ENCODE data around the gene IFIT1. TPM values are rescaled to one million over a fixed set of nuclear protein-coding genes. Genes with fewer than 3 reads are reported as not detected.

Gene IFIT1
- total RNA-seq, 1 donor from 2014 or later = 13.2 TPM

GRCh38 chr10:89362929-89363328, 29.5 kb upstream of the IFIT1 start:
- Histone ChIP-seq H2AFZ (replicated peaks) (no peak overlapping the region), H3K36me3 (no peaks in the 10 kb centered on the region), H3K9me3 (ENCODE audit: low read depth) (no peaks in the 10 kb centered on the region), H4K20me1 (ENCODE audit: low read depth) (no peaks in the 10 kb centered on the region), H3F3A (ENCODE audit: low read depth) (no peaks in the 10 kb centered on the region), H3K27me3 (no peaks in the 10 kb centered on the region), H3K9ac (no peak overlapping the region), H3K79me2 (ENCODE audit: low read depth) (no peaks in the 10 kb centered on the region), H3K4me2 (no peak overlapping the region), H3K27ac (no peak overlapping the region), H3K4me1 (peaks cover 7% of the 10 kb centered on the region), H3K4me3 (no peak overlapping the region)
- Mint-ChIP-seq H3K27ac (no peak overlapping the region), H3K9me3 (peaks cover 4% of the 10 kb centered on the region), H3K27me3 (ENCODE audit: insufficient read depth, low read depth) (no peaks in the 10 kb centered on the region), H3K4me1 (peaks cover 12% of the 10 kb centered on the region), H3K36me3 (no peaks in the 10 kb centered on the region), H3K4me3 (no peak overlapping the region)
- TF ChIP-seq EZH2phosphoT487 (IDR thresholded peaks at IDR 0.05) = no peak
- TF ChIP-seq, protein P1, sequence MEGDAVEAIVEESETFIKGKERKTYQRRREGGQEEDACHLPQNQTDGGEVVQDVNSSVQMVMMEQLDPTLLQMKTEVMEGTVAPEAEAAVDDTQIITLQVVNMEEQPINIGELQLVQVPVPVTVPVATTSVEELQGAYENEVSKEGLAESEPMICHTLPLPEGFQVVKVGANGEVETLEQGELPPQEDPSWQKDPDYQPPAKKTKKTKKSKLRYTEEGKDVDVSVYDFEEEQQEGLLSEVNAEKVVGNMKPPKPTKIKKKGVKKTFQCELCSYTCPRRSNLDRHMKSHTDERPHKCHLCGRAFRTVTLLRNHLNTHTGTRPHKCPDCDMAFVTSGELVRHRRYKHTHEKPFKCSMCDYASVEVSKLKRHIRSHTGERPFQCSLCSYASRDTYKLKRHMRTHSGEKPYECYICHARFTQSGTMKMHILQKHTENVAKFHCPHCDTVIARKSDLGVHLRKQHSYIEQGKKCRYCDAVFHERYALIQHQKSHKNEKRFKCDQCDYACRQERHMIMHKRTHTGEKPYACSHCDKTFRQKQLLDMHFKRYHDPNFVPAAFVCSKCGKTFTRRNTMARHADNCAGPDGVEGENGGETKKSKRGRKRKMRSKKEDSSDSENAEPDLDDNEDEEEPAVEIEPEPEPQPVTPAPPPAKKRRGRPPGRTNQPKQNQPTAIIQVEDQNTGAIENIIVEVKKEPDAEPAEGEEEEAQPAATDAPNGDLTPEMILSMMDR (IDR thresholded peaks at IDR 0.05) = no peak
- TF ChIP-seq EZH2 (IDR thresholded peaks at IDR 0.05) = no peak
- no peak for DNase-seq (ENCODE audit: low spot score)

DNA sequence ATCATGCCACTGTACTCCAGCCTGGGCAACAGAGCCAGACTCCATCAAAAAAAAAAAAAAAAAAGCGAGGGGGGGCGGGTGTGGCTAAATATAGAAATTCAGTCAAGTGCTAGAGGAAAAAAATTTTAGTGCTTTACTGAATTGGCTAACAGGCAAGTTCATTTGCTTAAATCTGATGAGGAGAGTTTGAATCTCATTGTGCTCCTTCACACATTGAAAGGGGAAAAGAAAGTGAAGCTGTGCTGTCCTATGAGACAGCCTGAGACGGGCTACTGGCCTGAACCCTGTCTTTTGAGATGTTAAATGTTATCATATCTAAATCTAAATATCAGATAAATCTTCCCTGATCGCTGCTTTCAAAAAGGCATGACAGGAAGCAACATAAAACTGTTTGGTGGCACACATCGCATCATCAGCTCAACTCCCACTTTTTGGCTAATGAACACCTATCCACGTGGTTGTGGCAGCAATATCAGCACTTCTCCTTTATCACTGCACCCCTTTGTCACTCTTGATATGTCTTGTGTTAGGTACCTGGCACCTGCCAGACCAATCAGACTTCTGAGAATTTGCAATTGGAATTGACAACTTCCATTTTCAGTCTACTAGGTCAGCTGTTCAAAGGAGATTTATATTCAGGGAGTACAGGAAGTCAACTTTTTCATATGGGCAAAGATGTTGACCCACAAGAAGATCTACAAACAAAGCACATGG, 28.5 kb upstream of the IFIT1 start:
- Mint-ChIP-seq H3K36me3 (no peaks in the 10 kb centered on the region), H3K4me3 (no peak overlapping the region), H3K4me1 (peaks cover 20% of the 10 kb centered on the region), H3K27me3 (ENCODE audit: insufficient read depth, low read depth) (no peaks in the 10 kb centered on the region), H3K9me3 (peaks cover 4% of the 10 kb centered on the region), H3K27ac (no peak overlapping the region)
- DNase-seq (ENCODE audit: low spot score) = no peak
- TF ChIP-seq EZH2 (IDR thresholded peaks at IDR 0.05) (no peak), EZH2phosphoT487 (IDR thresholded peaks at IDR 0.05) (no peak)
- TF ChIP-seq, protein P1 (IDR thresholded peaks at IDR 0.05) = no peak
- Histone ChIP-seq H3K4me2 (no peak overlapping the region), H4K20me1 (ENCODE audit: low read depth) (no peaks in the 10 kb centered on the region), H3K27ac (no peak overlapping the region), H3K27me3 (no peaks in the 10 kb centered on the region), H3K9me3 (ENCODE audit: low read depth) (no peaks in the 10 kb centered on the region), H3K4me3 (no peak overlapping the region), H3K36me3 (no peaks in the 10 kb centered on the region), H3K79me2 (ENCODE audit: low read depth) (no peaks in the 10 kb centered on the region), H3F3A (ENCODE audit: low read depth) (no peaks in the 10 kb centered on the region), H3K4me1 (peaks cover 10% of the 10 kb centered on the region), H3K9ac (no peak overlapping the region), H2AFZ (replicated peaks) (no peak overlapping the region)

- H3K36me3 Mint-ChIP-seq = no peaks in the 10 kb centered on the region
- H3K9ac ChIP-seq = no peak overlapping the region
- H3F3A ChIP-seq (ENCODE audit: low read depth) = no peaks in the 10 kb centered on the region
- DNase-seq (ENCODE audit: low spot score) = no peak
- no peak overlapping the region for H2AFZ ChIP-seq (replicated peaks)
- H3K9me3 Mint-ChIP-seq = peaks cover 4% of the 10 kb centered on the region
- no peak overlapping the region for H3K27ac Mint-ChIP-seq
- no peaks in the 10 kb centered on the region for H3K27me3 Mint-ChIP-seq (ENCODE audit: insufficient read depth, low read depth)
- H4K20me1 ChIP-seq (ENCODE audit: low read depth) = no peaks in the 10 kb centered on the region
- no peak overlapping the region for H3K27ac ChIP-seq
- TF ChIP-seq, protein P1 (IDR thresholded peaks at IDR 0.05) = no peak
- no peak for TF ChIP-seq EZH2phosphoT487 (IDR thresholded peaks at IDR 0.05)
- TF ChIP-seq EZH2 (IDR thresholded peaks at IDR 0.05) = no peak
- H3K4me3 ChIP-seq = no peak overlapping the region
- H3K4me1 Mint-ChIP-seq = peaks cover 25% of the 10 kb centered on the region
- no peaks in the 10 kb centered on the region for H3K9me3 ChIP-seq (ENCODE audit: low read depth)
- H3K4me2 ChIP-seq = no peak overlapping the region
- H3K4me3 Mint-ChIP-seq = no peak overlapping the region
- no peaks in the 10 kb centered on the region for H3K36me3 ChIP-seq
- no peaks in the 10 kb centered on the region for H3K79me2 ChIP-seq (ENCODE audit: low read depth)
- peaks cover 15% of the 10 kb centered on the region for H3K4me1 ChIP-seq
- no peaks in the 10 kb centered on the region for H3K27me3 ChIP-seq
These were observed 27.9 kb upstream of the IFIT1 start for GRCh38 chr10:89364531-89364930.

Measured in neural progenitor cell (in vitro differentiated cells).